Measurements from ENCODE around the gene RHOT1. TPM values are rescaled to one million over a fixed set of nuclear protein-coding genes. Genes with fewer than 3 reads are reported as not detected.

RHOT1 gene
- total RNA-seq, 1 experiment from 2014 or later = 24.4 TPM

- Histone ChIP-seq H4K8ac (replicated peaks; ENCODE audit: insufficient read length, low read depth, low read length) (no peak overlapping the region), H3K27me3 (ENCODE audit: insufficient read depth, low read length) (no peaks in the 10 kb centered on the region), H3K79me2 (ENCODE audit: insufficient read depth, low read length) (no peaks in the 10 kb centered on the region), H2BK120ac (ENCODE audit: low read depth, low read length, poor library complexity, severe bottlenecking) (no peak overlapping the region), H4K20me1 (ENCODE audit: control insufficient read depth, insufficient read depth, insufficient read length) (no peaks in the 10 kb centered on the region), H2AK5ac (ENCODE audit: insufficient read length, low read length) (no peak overlapping the region), H3K56ac (ENCODE audit: insufficient read length, low read depth, low read length) (no peak overlapping the region), H3K4me1 (ENCODE audit: insufficient read depth, low read length) (no peaks in the 10 kb centered on the region), H2BK12ac (ENCODE audit: insufficient read length, low read depth, low read length) (no peak overlapping the region), H2BK15ac (ENCODE audit: low read depth, low read length) (no peak overlapping the region), H3K4me2 (ENCODE audit: insufficient read depth, insufficient read length, low read length) (no peak overlapping the region), H3T11ph (ENCODE audit: low read length) (no peak overlapping the region), H3K9me3 (ENCODE audit: control insufficient read depth, low read depth, low read length) (no peaks in the 10 kb centered on the region), H3K79me1 (ENCODE audit: insufficient read depth, low read depth, low read length, poor library complexity, severe bottlenecking) (no peaks in the 10 kb centered on the region), H4K5ac (ENCODE audit: insufficient read length, low read depth, low read length) (no peak overlapping the region), H3K27ac (ENCODE audit: insufficient read length, low read depth, low read length) (no peak overlapping the region), H4K91ac (ENCODE audit: insufficient read length, low read depth, low read length) (no peak overlapping the region), H3K14ac (ENCODE audit: insufficient read depth, low read length) (no peak overlapping the region), H2BK20ac (ENCODE audit: low read depth, low read length, poor library complexity, severe bottlenecking) (no peak overlapping the region), H3K18ac (ENCODE audit: insufficient read length, low read depth, low read length) (no peak overlapping the region), H2BK5ac (ENCODE audit: insufficient read length, low read length) (no peak overlapping the region), H3K9ac (ENCODE audit: extremely low read depth, insufficient read length, low read length) (no peak overlapping the region), H3K4ac (ENCODE audit: low read depth, low read length) (no peak overlapping the region), H3K23me2 (ENCODE audit: insufficient read length, low read depth, low read length, poor library complexity, severe bottlenecking) (no peaks in the 10 kb centered on the region), H3K23ac (ENCODE audit: insufficient read length, low read depth, low read length) (no peak overlapping the region), H2AFZ (ENCODE audit: low read length) (no peak overlapping the region)
- TF ChIP-seq CTCF (conservative IDR thresholded peaks at IDR 0.05) = no peak
- H3K4me1 Mint-ChIP-seq = no peaks in the 10 kb centered on the region
- no peak overlapping the region for H3K4me3 Mint-ChIP-seq
- no peaks in the 10 kb centered on the region for H3K27me3 Mint-ChIP-seq (ENCODE audit: low read depth)
- DNase-seq = no peak
- no CpG with 5 or more reads among the region's 2 CpGs for WGBS (ENCODE audit: extremely low coverage, insufficient read length, low lambda C conversion rate)
- no peaks in the 10 kb centered on the region for H3K9me3 Mint-ChIP-seq
- H3K36me3 Mint-ChIP-seq (ENCODE audit: insufficient read depth in 1 of 3, low read depth in 3 of 3) = peaks cover 6 to 34% (median 23%) of the 10 kb centered on the region in 3 experiments; a peak in 6 of 7 replicates
- H3K27ac Mint-ChIP-seq = no peak overlapping the region
Measured at GRCh38 chr17:32206861-32207260, 64.6 kb downstream of the RHOT1 start.

Data from H9 (cell line).